Psoas muscle (tissue), 8 donors: ENCODE measurements around the gene CTDP1. TPM values are rescaled to one million over a fixed set of nuclear protein-coding genes. Genes with fewer than 3 reads are reported as not detected.

Experiments
- ATAC-seq, 4 donors: fragments of 200-7000 bp; cut with Tn5 transposase; one replicate each; pipeline ENCODE4 v1.9.1; 2020; ENCODE audit warnings: moderate library complexity in 3 of 4, mild to moderate bottlenecking in 2 of 4
- DNase-seq, 2 donors: peaks; one replicate each; pipeline ENCODE4 v3.0.0-alpha.2; 2020
- H3K27ac ChIP-seq: fragments of 200-600 bp; one replicate; pipeline ENCODE4 v1.8.0; 2022
- H3K27me3 ChIP-seq, 3 donors: fragments of 200-600 bp in 1 of 3; one replicate each; pipeline versions ENCODE4 v1.6.1 to v1.8.0; 2013 to 2022; ENCODE audit warnings: low read length in 2 of 3, mild to moderate bottlenecking in 2 of 3, moderate library complexity in 1 of 3; ENCODE audit not compliant: insufficient read depth in 3 of 3
- H3K36me3 ChIP-seq, 2 donors: fragments of 200-600 bp in 1 of 2; one replicate each; pipeline versions ENCODE4 v1.6.1 to v1.8.0; 2013 to 2022; ENCODE audit warnings: low read depth in 1 of 2, mild to moderate bottlenecking in 1 of 2, moderate library complexity in 1 of 2; ENCODE audit not compliant: insufficient read depth in 1 of 2
- H3K4me1 ChIP-seq: fragments of 200-600 bp; one replicate; pipeline ENCODE4 v1.8.0; 2022
- H3K4me3 ChIP-seq: fragments of 200-600 bp; one replicate; pipeline ENCODE4 v1.8.0; 2022; ENCODE audit warnings: mild to moderate bottlenecking
- H3K9me3 ChIP-seq: fragments of 200-600 bp; one replicate; pipeline ENCODE4 v1.8.0; 2022
- CTCF ChIP-seq: fragments of 200-600 bp; IDR thresholded peaks from one replicate; pipeline ENCODE4 v1.8.0; 2022; ENCODE audit warnings: antibody characterized with exemption
- WGBS, 3 donors: extraction: QIAGEN DNeasy Blood & Tissue Kit; methylation state at CpG; one replicate each; pipeline versions ENCODE4 v1.1.6 to v1.1.7; 2013; 5-methylcytosine and 5-hydroxymethylcytosine counted together
- intact Hi-C, 2 donors: fragments of 100-400 bp; cut with DNase I; formaldehyde crosslinking; loops; one replicate each; pipeline versions ENCODE4 v1.11.0 to v1.14.2; 2022
- polyA plus RNA-seq, 3 donors: library from polyadenylated mRNA; stranded (reverse); fragments of 200-250 nt; gene quantifications; one replicate each; pipeline ENCODE4 v1.2.3, GENCODE V29; 2013
- total RNA-seq, 4 donors: library from RNA; stranded (reverse); fragmentation: NEBNext Ultra II Directional in 2 of 4; extraction: Animal tissue kit (Norgen Biotek cat#: 25700) in 2 of 4; gene quantifications; one replicate each; pipeline versions ENCODE4 v1.2.1 to v1.2.4, GENCODE V29; 2021 to 2023
- donor health status: healthy with polysubstance abuse.
- donor health status: DM: no; HTN: no; CAD: no; lungs with moderate emphysema.
- donor health status: Bipolar disorder and iron deficiency.
- donor health status: healthy.
- donor health status: DM: yes; HTN: yes; CAD: no.
- donor health status: DM: no; HTN: no; CAD: no.
- donor health status: DM: no; HTN: no; CAD: no.
- donor health status: DM: yes; HTN: yes; CAD: no.

CTDP1 gene
- total and polyA plus RNA-seq, 7 donors: 7.6 to 21.6 (median 12.4) TPM

GRCh38 chr18:79794846-79795245, 115.2 kb downstream of the CTDP1 start:
- ATAC-seq (no peak), DNase-seq (peak in 1 of 2 donors; percentile 36)
- H3K9me3 ChIP-seq: no peaks in the 10 kb centered on the region
- no peak overlapping the region for H3K27ac ChIP-seq
- WGBS, 3 donors: 90 to 94% (median 91%) methylated on average over 17 of the region's 17 CpGs
- H3K4me3 ChIP-seq: no peak overlapping the region
- TF ChIP-seq CTCF: no peak
- intact Hi-C loops: no loop called here
- peaks cover 6% of the 10 kb centered on the region for H3K4me1 ChIP-seq
- H3K27me3 ChIP-seq: peaks cover 0 to 62% (median 20%) of the 10 kb centered on the region in 3 donors
- H3K36me3 ChIP-seq: no peaks in the 10 kb centered on the region

GRCh38 chr18:79795446-79795845, 115.8 kb downstream of the CTDP1 start:
- ATAC-seq (no peak), DNase-seq (peak in 1 of 2 donors; percentile 17)
- Histone ChIP-seq H3K27me3 (peaks cover 0 to 62% (median 21%) of the 10 kb centered on the region in 3 donors), H3K36me3 (no peaks in the 10 kb centered on the region), H3K4me3 (no peak overlapping the region), H3K27ac (no peak overlapping the region), H3K4me1 (peaks cover 6% of the 10 kb centered on the region), H3K9me3 (no peaks in the 10 kb centered on the region)
- TF ChIP-seq CTCF: no peak
- 89 to 91% (median 90%) methylated on average over 19 of the region's 19 CpGs for WGBS, 3 donors
- intact Hi-C loops: no loop called here

GRCh38 chr18:79796016-79796415, 116.4 kb downstream of the CTDP1 start:
- Histone ChIP-seq H3K36me3 (no peaks in the 10 kb centered on the region), H3K9me3 (no peaks in the 10 kb centered on the region), H3K27me3 (peaks cover 0 to 64% (median 21%) of the 10 kb centered on the region in 3 donors), H3K4me1 (peaks cover 6% of the 10 kb centered on the region), H3K27ac (no peak overlapping the region), H3K4me3 (no peak overlapping the region)
- DNase-seq (no peak), ATAC-seq (no peak)
- no peak for TF ChIP-seq CTCF
- WGBS, 3 donors: 32 to 39% (median 35%) methylated on average over 7 of the region's 7 CpGs
- intact Hi-C loops: no loop called here

GRCh38 chr18:79796531-79797405, 117.2 kb downstream of the CTDP1 start:
- H3K4me1 ChIP-seq: peaks cover 6% of the 10 kb centered on the region
- intact Hi-C loops: no loop called here
- no peaks in the 10 kb centered on the region for H3K9me3 ChIP-seq
- no peak overlapping the region for H3K4me3 ChIP-seq
- no peaks in the 10 kb centered on the region for H3K36me3 ChIP-seq
- H3K27me3 ChIP-seq: peaks cover 0 to 57% (median 20%) of the 10 kb centered on the region in 3 donors
- WGBS, 3 donors: 26 to 33% (median 30%) methylated on average over 21 of the region's 21 CpGs
- no peak for TF ChIP-seq CTCF
- peak in 1 of 2 donors; percentile 64 for DNase-seq
- ATAC-seq: peak in 2 of 4 donors; percentile 21 to 37
- H3K27ac ChIP-seq: no peak overlapping the region
